IMR-90 (cell line): Measurements from ENCODE around the gene GOLT1B. TPM values are rescaled to one million over a fixed set of nuclear protein-coding genes. Genes with fewer than 3 reads are reported as not detected.

ENCODE experiments used
- ATAC-seq: fragments of 200-7000 bp; cut with Tn5 transposase; 2 replicates; pipeline ENCODE4 v1.9.1; 2020; ENCODE audit warnings: low read depth, mild to moderate bottlenecking, moderate library complexity
- BruUV-seq: library from RNA; stranded (reverse); fragments of 400-500 nt; replicated peaks from 2 replicates; lab custom pipeline; 2021; lab: Mats Ljungman, UMichigan
- CTCF ChIA-PET: fragments of 300-600 bp; formaldehyde crosslinking; extraction: SDS; loops from one replicate; lab custom pipeline; 2021; ENCODE audit warnings: antibody characterized with exemption; lab: Yijun Ruan, JAX
- POLR2A ChIA-PET: fragments of 300-600 bp; sonication (Branson Sonifier 250); formaldehyde crosslinking; loops from one replicate; lab custom pipeline; 2022; ENCODE audit warnings: antibody characterized with exemption; ENCODE audit not compliant: unreplicated experiment; lab: Charles Lee
- DNase-seq: peaks from one replicate; pipeline ENCODE4 v3.0.0; 2013
- H2AFZ ChIP-seq: replicated peaks from 2 replicates; pipeline ENCODE3; 2013; ENCODE audit warnings: low read length, mild to moderate bottlenecking; ENCODE audit not compliant: poor library complexity
- H2AK5ac ChIP-seq: 2 replicates; pipeline ENCODE4 v1.6.1; 2013; ENCODE audit warnings: low read depth, low read length, inconsistent platforms
- H2AK9ac ChIP-seq: replicated peaks from 2 replicates; pipeline ENCODE3; 2013; ENCODE audit warnings: mild to moderate bottlenecking, low read depth, low read length, moderate library complexity; ENCODE audit not compliant: poor library complexity
- H2BK120ac ChIP-seq: 2 replicates; pipeline ENCODE4 v1.6.1; 2013; ENCODE audit warnings: low read depth, low read length, inconsistent platforms
- H2BK15ac ChIP-seq: 3 replicates; pipeline ENCODE4 v1.6.1; 2013; ENCODE audit warnings: low read depth, low read length, inconsistent platforms
- H2BK20ac ChIP-seq: 2 replicates; pipeline ENCODE4 v1.6.1; 2013; ENCODE audit warnings: low read depth, mild to moderate bottlenecking, inconsistent platforms, low read length, moderate library complexity
- H2BK5ac ChIP-seq: 2 replicates; pipeline ENCODE4 v1.6.1; 2013; ENCODE audit warnings: mild to moderate bottlenecking, low read depth, low read length, inconsistent platforms; ENCODE audit not compliant: poor library complexity, severe bottlenecking
- H3K14ac ChIP-seq: replicated peaks from 2 replicates; pipeline ENCODE4 v1.6.1; 2013; ENCODE audit warnings: low read depth, low read length, inconsistent platforms
- H3K18ac ChIP-seq: 2 replicates; pipeline ENCODE4 v1.6.1; 2013; ENCODE audit warnings: low read depth, low read length, control low read depth
- H3K23ac ChIP-seq: 2 replicates; pipeline ENCODE4 v1.6.1; 2013; ENCODE audit warnings: low read depth, low read length, inconsistent platforms
- H3K27ac ChIP-seq: 2 replicates; pipeline ENCODE4 v1.5.1; 2013; ENCODE audit warnings: mild to moderate bottlenecking, control low read depth, low read length; ENCODE audit not compliant: insufficient read depth
- H3K27me3 ChIP-seq: 2 replicates; pipeline ENCODE4 v1.6.1; 2013; ENCODE audit warnings: low read length; ENCODE audit not compliant: control insufficient read depth, insufficient read depth
- H3K36me3 ChIP-seq: 2 replicates; pipeline ENCODE4 v1.6.1; 2013; ENCODE audit warnings: low read length, mixed read lengths; ENCODE audit not compliant: control insufficient read depth, insufficient read depth
- H3K4ac ChIP-seq: 2 replicates; pipeline ENCODE4 v1.6.1; 2013; ENCODE audit warnings: low read depth, low read length, inconsistent platforms
- H3K4me1 ChIP-seq: 2 replicates; pipeline ENCODE4 v1.6.1; 2013; ENCODE audit warnings: low read length, mixed read lengths; ENCODE audit not compliant: control insufficient read depth, insufficient read depth
- H3K4me2 ChIP-seq: 2 replicates; pipeline ENCODE4 v1.6.1; 2013; ENCODE audit warnings: low read depth, mild to moderate bottlenecking, control low read depth, low read length, moderate library complexity
- H3K4me3 ChIP-seq: 2 replicates; pipeline ENCODE4 v1.5.1; 2013; ENCODE audit warnings: low read depth, mild to moderate bottlenecking, control low read depth, low read length, moderate library complexity; ENCODE audit not compliant: insufficient read depth
- H3K56ac ChIP-seq: 2 replicates; pipeline ENCODE4 v1.6.1; 2013; ENCODE audit warnings: low read length, inconsistent platforms; ENCODE audit not compliant: insufficient read depth; ENCODE audit errors: extremely low read depth
- H3K79me1 ChIP-seq, 2 experiments: 2 replicates each; pipeline ENCODE4 v1.6.1; 2013; ENCODE audit warnings: low read length in 2 of 2, inconsistent platforms in 1 of 2, low read depth in 1 of 2
- H3K9ac ChIP-seq: 2 replicates; pipeline ENCODE4 v1.6.1; 2013; ENCODE audit warnings: low read depth, low read length, control low read depth
- H3K9me1 ChIP-seq: 2 replicates; pipeline ENCODE4 v1.6.1; 2013; ENCODE audit warnings: low read length, inconsistent platforms; ENCODE audit not compliant: insufficient read depth
- H3K9me3 ChIP-seq: 2 replicates; pipeline ENCODE4 v1.6.1; 2013; ENCODE audit warnings: low read length; ENCODE audit not compliant: control insufficient read depth, insufficient read depth
- H4K20me1 ChIP-seq: 2 replicates; pipeline ENCODE4 v1.6.1; 2013; ENCODE audit warnings: low read length, inconsistent platforms; ENCODE audit not compliant: insufficient read depth
- H4K5ac ChIP-seq: 2 replicates; pipeline ENCODE4 v1.6.1; 2013; ENCODE audit warnings: mild to moderate bottlenecking, low read depth, low read length, control low read depth
- H4K8ac ChIP-seq, 2 experiments: 2 replicates each; pipeline ENCODE4 v1.6.1; 2013; ENCODE audit warnings: low read depth in 2 of 2, low read length in 2 of 2, control low read depth in 1 of 2, inconsistent platforms in 1 of 2
- H4K91ac ChIP-seq: 2 replicates; pipeline ENCODE4 v1.6.1; 2013; ENCODE audit warnings: low read depth, low read length, inconsistent platforms; ENCODE audit not compliant: insufficient read depth
- CHD1 ChIP-seq: IDR thresholded peaks from 2 replicates; pipeline ENCODE4 v1.6.1; 2012; ENCODE audit warnings: low read depth, low read length, improper control_type of control experiment
- FOS ChIP-seq: fragments of 150-350 bp; IDR thresholded peaks from 2 replicates; pipeline ENCODE4 v1.6.1; 2016; ENCODE audit warnings: low read depth, low read length
- MAFK ChIP-seq: IDR thresholded peaks from 2 replicates; pipeline ENCODE4 v1.6.1; 2012; ENCODE audit warnings: low read depth, low read length, improper control_type of control experiment
- MAZ ChIP-seq: IDR thresholded peaks from 2 replicates; pipeline ENCODE4 v1.6.1; 2012; ENCODE audit warnings: low read depth, mild to moderate bottlenecking, low read length, improper control_type of control experiment, moderate library complexity, borderline replicate concordance
- MXI1 ChIP-seq: IDR thresholded peaks from 2 replicates; pipeline ENCODE4 v1.6.1; 2012; ENCODE audit warnings: low read depth, mild to moderate bottlenecking, low read length, moderate library complexity, borderline replicate concordance
- NFE2L2 ChIP-seq: fragments of 150-350 bp; IDR thresholded peaks from 2 replicates; pipeline ENCODE4 v1.6.1; 2016; ENCODE audit warnings: low read depth, mild to moderate bottlenecking, low read length
- POLR2A ChIP-seq: IDR thresholded peaks from 2 replicates; pipeline ENCODE4 v1.6.1; 2012; ENCODE audit warnings: mild to moderate bottlenecking, low read depth, low read length
- RAD21 ChIP-seq: IDR thresholded peaks from 2 replicates; pipeline ENCODE4 v1.6.1; 2012; ENCODE audit warnings: low read length, improper control_type of control experiment
- RFX5 ChIP-seq: IDR thresholded peaks from 2 replicates; pipeline ENCODE4 v1.8.0; 2012; ENCODE audit warnings: low read depth, mild to moderate bottlenecking, low read length, moderate library complexity
- SMC3 ChIP-seq: fragments of 150-350 bp; IDR thresholded peaks from 2 replicates; pipeline ENCODE4 v1.6.1; 2016; ENCODE audit warnings: low read depth, mild to moderate bottlenecking, antibody characterized with exemption, low read length, moderate library complexity
- USF2 ChIP-seq: fragments of 150-350 bp; IDR thresholded peaks from 2 replicates; pipeline ENCODE4 v1.6.1; 2017; ENCODE audit warnings: mild to moderate bottlenecking, antibody characterized with exemption, low read length, low read depth
- whole genome bisulfite sequencing, 2 experiments: methylation state at CpG; one replicate each; pipeline versions ENCODE4 v1.1.5 to v1.1.7; 2013; ENCODE audit warnings: missing lambda C conversion rate in 2 of 2; ENCODE audit not compliant: insufficient read length in 1 of 2; ENCODE audit errors: extremely low coverage in 2 of 2; 5-methylcytosine and 5-hydroxymethylcytosine counted together
- dilution Hi-C: fragments of 300-500 bp; cut with HindIII; formaldehyde crosslinking; loops from one replicate; pipeline ENCODE4 v1.14.3; 2018; ENCODE audit warnings: low sequenced_read_pairs; ENCODE audit not compliant: unreplicated experiment
- in situ Hi-C: fragments of 300-500 bp; cut with MboI; formaldehyde crosslinking; loops from 3 replicates; pipeline ENCODE4 v1.14.3; 2019; ENCODE audit warnings: low sequenced_read_pairs, inconsistent platforms, mixed read lengths
- intact Hi-C: fragments of 100-400 bp; cut with micrococcal nuclease; formaldehyde crosslinking; loops from 2 replicates; pipeline ENCODE4 v1.10.0; 2022
- polyA plus RNA-seq, 3 experiments: library from polyadenylated mRNA; depleted of rRNA; stranded (reverse); fragments of >200 nt; gene quantifications; 2 replicates each; pipeline ENCODE4 v1.2.3, GENCODE V29; 2012; ENCODE audit warnings: low replicate concordance in 1 of 3
- total RNA-seq: library from RNA; depleted of rRNA; stranded (reverse); fragments of >200 nt; gene quantifications from 2 replicates; pipeline ENCODE4 v1.2.3, GENCODE V29; 2012
- TF ChIP-seq, protein P1 (sequence below): fragments of 150-350 bp; IDR thresholded peaks from 2 replicates; pipeline ENCODE4 v1.6.1; 2016; ENCODE audit warnings: low read depth, mild to moderate bottlenecking, low read length, moderate library complexity, borderline replicate concordance

The GOLT1B gene
- total and polyA plus RNA-seq, 2 of the 4 experiments (the other 2 are of a cell fraction): 27.2 to 50.5 TPM

- Histone ChIP-seq H2BK15ac (no peak overlapping the region), H2AFZ (no peak overlapping the region), H3K79me1 (no peaks in the 10 kb centered on the region), H2AK9ac (no peak overlapping the region), H3K36me3 (no peaks in the 10 kb centered on the region), H2BK120ac (no peak overlapping the region), H3K27me3 (peaks cover 17% of the 10 kb centered on the region), H3K4me3 (no peak overlapping the region), H2BK20ac (no peak overlapping the region), H4K8ac (no peak overlapping the region), H2BK5ac (no peak overlapping the region), H3K9me3 (no peaks in the 10 kb centered on the region), H3K9me1 (no peaks in the 10 kb centered on the region), H3K4me2 (no peak overlapping the region), H3K4ac (no peak overlapping the region), H2AK5ac (no peak overlapping the region), H3K23ac (no peak overlapping the region), H4K20me1 (no peaks in the 10 kb centered on the region), H4K91ac (no peak overlapping the region), H3K56ac (no peak overlapping the region), H3K9ac (no peak overlapping the region), H4K5ac (no peak overlapping the region), H3K27ac (no peak overlapping the region), H3K18ac (no peak overlapping the region), H3K4me1 (no peaks in the 10 kb centered on the region), H3K14ac (no peak overlapping the region)
- WGBS, 2 experiments: 60% methylated on average over 4 of the region's 5 CpGs; no CpG with 5 or more reads in 1 of the 2 experiments
- ATAC-seq (no peak), DNase-seq (no peak)
- in situ Hi-C loops: no loop called here
- no TSS peak for BruUV-seq
- intact Hi-C loops: no loop called here
- TF ChIP-seq RFX5 (no peak), FOS (no peak), MXI1 (no peak), RAD21 (no peak), NFE2L2 (no peak), SMC3 (no peak), MAFK (no peak), USF2 (no peak), MAZ (no peak), POLR2A (no peak), CHD1 (no peak)
- TF ChIP-seq, protein P1, sequence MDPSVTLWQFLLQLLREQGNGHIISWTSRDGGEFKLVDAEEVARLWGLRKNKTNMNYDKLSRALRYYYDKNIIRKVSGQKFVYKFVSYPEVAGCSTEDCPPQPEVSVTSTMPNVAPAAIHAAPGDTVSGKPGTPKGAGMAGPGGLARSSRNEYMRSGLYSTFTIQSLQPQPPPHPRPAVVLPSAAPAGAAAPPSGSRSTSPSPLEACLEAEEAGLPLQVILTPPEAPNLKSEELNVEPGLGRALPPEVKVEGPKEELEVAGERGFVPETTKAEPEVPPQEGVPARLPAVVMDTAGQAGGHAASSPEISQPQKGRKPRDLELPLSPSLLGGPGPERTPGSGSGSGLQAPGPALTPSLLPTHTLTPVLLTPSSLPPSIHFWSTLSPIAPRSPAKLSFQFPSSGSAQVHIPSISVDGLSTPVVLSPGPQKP: no peak
- CTCF ChIA-PET: no interaction called here
- POLR2A ChIA-PET: no interaction called here
- dilution Hi-C loops: no loop called here
These were observed 27.4 kb downstream of the GOLT1B start for GRCh38 chr12:21528953-21529352.
